NCI-H82 treated with DMSO at 0.1 percent for 48 hours (cell line): ENCODE measurements around the gene FEZ2.

Experiments
- DNase-seq: peaks from one replicate; lab custom pipeline; 2025; ENCODE audit not compliant: unreplicated experiment; lab: John Stamatoyannopoulos, UW

The FEZ2 gene

GRCh38 chr2:36562973-36563532, 34.9 kb downstream of the FEZ2 start:
- DNase-seq, result no peak

DNA sequence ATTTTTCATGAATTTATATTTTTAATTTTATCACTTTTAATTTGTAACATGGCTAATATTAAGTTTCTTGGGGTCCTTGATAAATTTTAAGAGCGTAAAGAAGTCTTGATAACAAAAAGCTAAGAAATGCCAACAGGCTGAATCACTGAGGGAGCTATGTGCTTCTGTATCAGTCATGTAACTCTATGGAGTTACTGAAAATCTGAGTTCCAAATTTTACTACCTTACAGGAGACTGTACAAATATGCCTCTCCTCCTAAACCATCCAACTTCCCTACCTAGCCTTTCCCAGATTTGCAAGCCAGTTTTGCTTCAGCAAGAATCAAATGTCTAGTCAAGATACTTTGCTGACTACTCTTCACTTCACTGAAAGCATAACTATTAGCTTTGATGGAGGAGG, 35.7 kb downstream of the FEZ2 start:
- DNase-seq, result no peak

DNA sequence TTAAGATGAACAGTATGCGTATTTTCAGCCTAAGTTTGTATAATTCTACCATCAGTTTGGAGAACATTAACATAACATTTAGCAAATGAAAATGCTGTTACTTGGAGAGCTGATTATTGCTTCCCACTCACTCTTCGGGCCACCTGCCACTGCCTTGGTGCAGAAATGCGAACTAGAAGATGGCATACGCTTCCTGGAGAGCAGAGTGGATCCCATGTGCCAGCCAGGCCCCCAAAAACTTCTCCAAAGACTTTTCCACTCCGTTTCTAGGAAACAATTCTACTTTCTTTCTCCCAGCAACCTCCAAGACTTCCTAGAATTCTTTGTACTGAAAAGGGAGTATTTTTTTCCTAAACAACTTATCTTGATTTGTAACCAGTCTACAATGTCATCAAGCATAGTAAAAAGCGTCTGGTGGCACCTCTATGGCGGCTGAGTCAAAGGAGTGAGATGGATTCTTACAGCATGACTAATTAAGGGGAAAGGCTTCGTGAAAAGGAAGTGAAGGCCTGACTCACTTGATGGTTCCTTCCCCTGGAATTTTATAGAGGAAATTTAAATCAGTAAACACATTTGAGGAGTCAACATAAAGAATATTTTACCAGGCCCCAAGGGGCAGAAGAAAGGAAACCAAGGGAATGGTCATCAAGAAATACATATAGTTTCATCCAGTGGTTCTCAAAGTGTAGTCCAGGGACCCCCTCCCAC, 36.6 kb downstream of the FEZ2 start:
- no peak for DNase-seq

DNA sequence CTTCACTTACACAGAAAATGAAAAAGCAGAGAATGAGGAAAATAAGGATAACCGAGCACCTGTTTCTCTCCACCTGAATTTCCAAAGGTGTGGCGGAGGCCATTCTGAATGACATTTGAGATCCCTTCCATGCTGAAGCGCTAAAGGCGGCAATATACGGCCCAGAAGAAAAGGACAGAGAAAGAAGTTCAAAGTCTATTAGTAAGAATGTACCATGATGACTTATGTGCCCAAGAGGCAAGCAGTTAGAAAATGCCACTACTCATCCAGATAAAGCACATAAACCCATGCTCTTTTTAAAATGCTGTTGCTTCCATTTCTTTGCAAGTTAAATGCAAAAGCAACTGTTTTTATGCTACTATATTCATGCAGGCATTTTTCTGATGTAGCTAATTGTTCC, 37.2 kb downstream of the FEZ2 start:
- DNase-seq, result no peak

DNA sequence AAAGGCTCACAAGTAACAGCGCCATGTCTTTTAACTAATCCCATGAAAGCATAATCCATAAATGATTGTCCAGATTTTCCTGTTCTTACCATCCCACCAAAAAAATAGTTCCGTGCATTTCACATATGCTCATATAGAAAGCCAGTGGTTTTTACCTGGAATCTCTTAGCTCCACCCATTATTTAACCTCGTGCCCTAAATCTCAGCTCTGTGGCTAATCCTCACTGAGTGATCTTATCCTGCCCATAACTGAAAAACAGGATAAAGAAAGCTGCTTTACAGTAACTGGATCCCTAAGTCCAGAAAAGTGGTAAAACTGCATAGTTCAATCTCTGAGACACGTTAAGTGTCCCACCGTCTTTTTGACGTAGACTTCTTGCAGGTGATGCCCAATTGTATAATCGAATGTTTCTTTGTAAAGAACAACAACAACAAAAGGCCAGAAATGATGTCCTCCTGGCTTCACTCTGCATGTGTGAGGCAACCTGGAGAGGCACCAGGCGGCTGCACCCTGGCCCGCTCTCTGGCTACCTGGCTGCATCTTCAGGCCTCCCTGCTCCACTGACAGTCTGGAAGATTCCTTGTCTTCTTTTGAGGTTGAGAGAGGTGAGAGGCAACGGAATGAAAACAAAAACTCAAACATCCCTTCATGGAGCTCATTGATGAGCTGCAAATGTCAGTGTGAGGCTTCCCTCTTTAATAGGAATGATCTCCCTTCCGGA, 38.6 kb downstream of the FEZ2 start:
- peak; percentile 42 for DNase-seq

- DNase-seq, result no peak
These were observed 41.1 kb downstream of the FEZ2 start for GRCh38 chr2:36556842-36557241.

GRCh38 chr2:36555789-36556188, 42.2 kb downstream of the FEZ2 start:
- DNase-seq, result no peak

- DNase-seq, result no peak
These were observed 43.4 kb downstream of the FEZ2 start for GRCh38 chr2:36554531-36554930.

DNA sequence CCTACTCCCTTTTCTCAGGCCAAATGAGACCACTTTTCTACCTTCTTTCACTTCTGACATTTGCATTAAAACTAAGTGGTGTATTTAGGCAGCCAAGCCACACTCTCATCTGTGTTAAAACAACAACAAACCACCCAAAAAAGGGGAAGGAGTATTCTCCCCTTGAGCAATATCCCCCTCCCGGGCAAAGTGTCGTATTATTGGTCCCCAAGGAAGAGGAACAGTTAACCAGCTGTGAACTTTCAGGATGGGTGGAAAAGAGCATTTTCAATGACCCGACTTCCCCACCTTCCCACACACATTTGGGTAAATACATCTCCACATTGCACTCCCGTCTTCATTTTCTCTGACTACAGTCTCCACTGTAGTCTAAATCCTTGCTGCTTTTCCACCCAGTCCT, 44.3 kb downstream of the FEZ2 start:
- DNase-seq, result no peak

- no peak for DNase-seq
These were observed 48.0 kb downstream of the FEZ2 start for GRCh38 chr2:36550006-36550405.

- DNase-seq, result no peak
These were observed 48.8 kb downstream of the FEZ2 start for GRCh38 chr2:36549165-36549574.

GRCh38 chr2:36547906-36548305, 50.1 kb downstream of the FEZ2 start:
- DNase-seq, result no peak

DNA sequence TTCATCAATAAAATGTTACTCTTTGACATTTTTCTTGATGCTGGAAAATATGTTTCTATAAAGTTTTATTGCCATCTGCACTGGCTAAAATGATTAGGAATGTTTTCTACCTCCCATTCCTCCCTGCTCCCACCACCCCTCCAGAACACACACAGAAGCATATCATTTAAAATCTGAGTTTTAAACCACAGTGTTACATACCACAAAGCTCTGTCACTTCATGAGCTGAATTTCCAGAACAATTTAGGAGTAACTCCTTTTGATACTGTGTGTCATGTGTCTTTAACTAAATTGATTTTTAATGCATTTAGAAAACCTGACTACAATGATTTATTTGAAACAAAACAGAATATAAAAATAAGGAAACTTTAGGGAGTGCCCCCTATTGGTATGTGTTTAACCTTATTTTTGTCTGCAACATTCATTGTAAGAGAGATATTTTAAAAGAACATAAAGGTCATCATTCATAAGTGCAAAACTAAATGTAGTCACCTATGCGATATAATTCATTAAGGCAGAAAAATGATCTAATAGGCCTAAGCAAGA, 52.0 kb downstream of the FEZ2 start:
- DNase-seq, result no peak

GRCh38 chr2:36544638-36545338, 53.2 kb downstream of the FEZ2 start:
- DNase-seq, result no peak

GRCh38 chr2:36541891-36542595, 55.9 kb downstream of the FEZ2 start:
- no peak for DNase-seq

DNA sequence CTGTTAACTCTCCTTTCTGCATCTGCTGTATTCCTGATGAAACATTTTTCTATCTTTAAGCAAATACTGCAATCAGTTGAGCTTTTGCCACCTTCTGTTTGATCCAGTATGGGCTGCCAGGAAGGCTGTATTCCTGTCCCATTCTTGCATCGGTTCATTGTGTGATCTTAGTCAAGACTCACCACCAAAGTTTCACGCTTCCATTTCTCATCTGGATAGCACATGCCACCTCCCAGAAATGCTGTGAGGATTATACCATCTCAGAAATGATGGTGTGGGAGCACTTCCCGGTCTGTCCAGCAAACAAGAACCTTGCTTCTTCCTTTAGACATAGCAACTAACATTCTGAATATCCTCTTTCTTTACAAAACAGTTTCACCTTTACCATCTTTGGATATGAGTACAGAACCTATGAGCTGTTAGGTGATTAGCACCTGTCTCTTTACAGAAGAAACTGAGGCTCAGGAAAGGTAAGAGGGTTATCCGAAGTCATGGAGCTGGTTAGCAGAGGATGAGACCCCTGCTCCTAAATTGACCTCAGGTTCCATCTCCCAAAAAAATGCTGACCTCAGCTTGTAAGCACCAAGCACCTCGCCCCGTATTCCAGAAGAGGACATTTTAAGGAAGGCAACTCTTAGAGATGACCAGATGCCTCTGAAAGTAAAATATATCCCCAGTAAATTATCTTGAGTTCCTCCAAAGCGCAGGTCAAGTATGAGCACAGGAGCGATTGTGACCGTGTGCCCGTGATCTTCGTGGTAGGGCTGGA, 56.8 kb downstream of the FEZ2 start:
- no peak for DNase-seq

- no peak for DNase-seq
These were observed 58.3 kb downstream of the FEZ2 start for GRCh38 chr2:36539631-36540030.

DNA sequence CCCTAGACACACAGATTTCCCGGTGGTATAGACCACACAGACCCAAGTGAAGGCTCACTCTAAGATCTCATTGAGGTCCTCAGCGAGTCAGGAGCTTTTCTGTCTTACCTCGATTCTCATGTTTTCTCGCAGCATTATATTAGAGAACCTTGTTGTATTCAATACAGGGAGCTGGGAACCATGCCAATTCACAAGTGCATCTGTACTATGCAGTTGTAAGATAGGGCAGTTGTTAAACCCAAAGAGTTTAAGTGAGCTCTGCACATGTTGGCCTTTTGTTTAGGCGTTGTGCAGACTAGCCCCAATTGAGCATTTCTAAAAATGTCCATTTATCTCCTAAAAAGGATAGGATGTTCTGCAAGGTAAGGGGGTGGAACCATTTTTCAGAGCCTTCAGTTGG, 59.6 kb downstream of the FEZ2 start:
- no peak for DNase-seq

- no peak for DNase-seq
These were observed 61.2 kb downstream of the FEZ2 start for GRCh38 chr2:36536776-36537175.

GRCh38 chr2:36535099-36535498, 62.9 kb downstream of the FEZ2 start:
- DNase-seq, result no peak
